HG03354 (cell line): ENCODE results near the gene ICOS.
A peak's percentile ranks its signal among the peaks of the same experiment; 100 is the strongest.

Experiments used
- ATAC-seq: cut with Tn5 transposase; IDR thresholded peaks from one replicate; pipeline ENCODE4 v1.9.1; 2021; ENCODE audit warnings: mild to moderate bottlenecking; ENCODE audit not compliant: unreplicated experiment, poor library complexity, severe bottlenecking

Gene ICOS

DNA sequence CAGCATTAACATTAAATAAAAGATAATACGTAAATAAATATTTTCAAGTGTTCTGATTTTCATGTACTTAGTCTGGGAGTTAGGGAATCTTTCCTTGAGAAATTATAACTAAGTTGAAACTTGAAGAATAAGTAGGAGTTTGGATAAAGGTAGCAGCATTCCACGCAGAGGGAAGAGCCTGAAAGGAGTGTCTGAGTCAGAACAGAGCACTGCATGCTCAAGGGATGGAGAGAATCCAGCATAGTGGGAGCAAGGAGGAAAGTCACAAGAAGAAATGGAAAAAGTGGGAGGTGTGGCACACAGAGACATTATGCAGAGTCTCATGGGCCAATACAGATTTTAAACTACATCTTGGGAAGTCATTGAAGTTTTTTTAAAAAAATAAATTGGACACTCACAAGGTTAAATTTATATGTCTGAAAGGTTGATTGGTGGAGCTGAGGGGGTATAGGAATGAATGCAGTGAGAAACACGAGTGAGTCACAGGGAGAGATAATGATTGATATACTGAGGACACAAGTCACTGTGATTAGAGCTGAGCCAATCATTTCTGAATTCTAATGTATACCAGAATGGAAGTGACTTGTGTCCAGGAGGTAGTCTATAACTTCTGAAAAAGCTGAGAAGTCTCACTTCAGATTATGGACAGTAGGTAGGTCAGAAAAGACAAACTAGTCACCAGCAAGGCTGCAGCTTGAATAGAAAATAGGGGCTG is 66.9 kb downstream of the ICOS start:
- no peak for ATAC-seq

DNA sequence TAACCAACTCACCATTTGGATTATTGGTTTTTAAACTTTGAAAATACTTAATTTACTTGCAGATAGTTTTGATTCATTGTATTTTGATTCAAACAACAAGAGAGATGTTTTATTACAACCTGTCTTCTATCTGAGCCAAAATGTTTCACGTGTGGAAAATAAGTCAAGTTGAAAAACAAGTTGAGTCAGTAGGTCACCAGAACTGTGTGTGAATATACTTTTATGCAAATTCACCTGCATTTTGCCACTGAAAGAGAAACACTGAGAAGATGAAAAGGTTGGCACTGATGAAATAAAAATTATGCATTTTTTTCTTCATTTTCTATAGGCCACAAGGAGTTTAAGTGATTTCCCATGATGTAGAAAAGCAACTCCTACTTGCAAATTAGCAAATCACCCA is 68.3 kb downstream of the ICOS start:
- ATAC-seq, result no peak

DNA sequence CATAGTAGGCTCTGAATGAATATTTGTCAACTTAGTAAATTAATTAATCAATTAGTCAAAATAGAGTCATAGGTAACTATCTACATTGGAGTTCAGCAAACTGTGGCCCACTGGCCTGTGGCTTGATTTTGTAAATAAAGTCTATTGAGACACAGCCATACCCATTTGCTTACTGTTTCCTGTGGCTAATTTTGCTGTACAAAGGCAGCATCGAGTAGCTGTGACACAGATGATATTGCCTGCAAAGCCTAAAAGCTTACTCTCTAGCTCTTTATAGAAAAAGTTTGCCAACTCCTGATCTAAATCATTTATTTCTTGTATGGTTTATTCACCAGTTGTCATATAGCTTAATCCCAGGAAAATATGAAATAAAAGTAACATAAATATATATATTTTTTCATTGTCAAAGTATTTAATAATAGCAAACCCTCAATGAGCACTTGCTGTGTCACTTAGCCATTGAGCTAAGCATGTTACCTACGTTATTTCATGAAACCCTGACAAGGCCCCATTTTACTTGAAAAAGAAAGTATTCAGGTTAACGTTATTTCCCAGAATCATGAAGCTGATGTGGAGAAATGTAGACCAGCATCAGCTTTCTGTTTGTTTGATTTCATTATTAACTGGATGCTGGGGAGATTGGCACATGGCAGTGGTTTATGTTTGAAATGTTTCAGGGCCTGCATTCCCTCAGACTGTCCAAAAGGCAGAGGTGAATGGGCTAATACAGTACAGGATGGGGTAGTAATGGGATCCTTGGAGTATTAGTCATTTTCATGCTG is 69.6 kb downstream of the ICOS start:
- ATAC-seq, result no peak

DNA sequence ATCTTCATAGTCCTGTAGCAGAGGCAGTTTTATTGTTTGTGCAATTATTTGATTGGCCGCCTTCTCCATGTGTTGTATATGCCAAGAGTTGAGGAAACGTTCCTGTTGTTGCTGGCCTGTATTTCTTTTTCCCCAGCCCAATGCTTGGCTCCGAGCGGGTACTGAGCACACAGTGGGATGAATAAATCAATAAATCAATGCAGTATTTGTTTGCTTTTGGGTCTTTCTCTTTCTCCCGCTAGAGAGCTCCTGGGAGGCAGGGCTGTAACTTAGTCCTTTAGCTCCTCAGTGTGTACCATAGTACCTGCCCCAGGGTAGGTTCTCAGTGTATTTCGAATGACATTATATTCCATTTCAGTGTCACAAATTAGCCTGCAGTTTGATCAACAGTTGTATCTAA is 71.8 kb downstream of the ICOS start:
- no peak for ATAC-seq

DNA sequence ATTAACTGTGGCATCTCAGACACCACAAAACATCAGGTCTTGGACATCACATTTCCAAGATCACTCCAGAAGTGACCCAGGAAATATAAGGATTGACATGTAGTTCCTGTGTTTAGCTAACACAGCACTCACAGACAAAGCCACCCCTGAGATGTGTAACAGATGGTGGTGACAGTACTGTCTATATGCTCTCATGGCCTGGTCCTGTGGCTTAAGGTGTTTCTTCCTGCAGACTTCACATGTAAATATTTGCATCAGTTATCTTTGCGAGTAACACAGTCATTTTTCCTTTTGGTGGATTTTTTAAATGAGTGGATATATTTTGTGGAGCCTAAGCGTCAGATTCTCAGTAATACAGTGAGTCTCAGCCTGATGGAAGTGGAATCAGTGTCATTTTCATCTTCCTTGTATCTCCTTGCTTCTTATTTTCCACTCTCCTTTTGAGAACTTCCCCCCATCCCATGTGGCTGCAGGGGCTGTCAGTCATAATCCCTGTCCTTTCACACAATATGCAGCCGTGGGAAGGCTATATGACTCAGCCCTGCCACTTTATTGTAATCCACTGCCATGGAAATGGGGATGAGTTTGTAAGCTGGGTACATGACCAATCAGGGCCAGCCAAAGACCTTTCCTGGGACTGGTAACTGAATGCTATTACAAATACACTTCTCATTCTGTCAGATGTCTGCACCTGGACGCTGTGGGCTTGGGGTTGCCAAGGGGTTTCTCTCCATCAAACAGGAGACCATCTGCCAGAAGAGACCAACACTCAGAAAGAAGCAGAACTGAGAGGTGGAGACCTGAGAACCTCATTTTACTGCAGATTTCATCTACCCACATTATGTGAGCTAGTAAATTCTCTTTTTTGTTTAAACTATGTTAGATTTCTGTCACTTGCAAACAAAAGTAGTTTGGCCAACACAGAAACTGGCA is 74.3 kb downstream of the ICOS start:
- ATAC-seq, result peak; percentile 60
